ENCODE results near the gene DDX31. TPM values are rescaled to one million over a fixed set of nuclear protein-coding genes. Genes with fewer than 3 reads are reported as not detected.
"Not testable (repeated sequence)": the region's sequence is repeated elsewhere in the genome, so short reads cannot be mapped to it uniquely, and the experiment has no call there.

Gene DDX31
- total RNA-seq, 1 donor from 2014 or later = 17.0 TPM

DNA sequence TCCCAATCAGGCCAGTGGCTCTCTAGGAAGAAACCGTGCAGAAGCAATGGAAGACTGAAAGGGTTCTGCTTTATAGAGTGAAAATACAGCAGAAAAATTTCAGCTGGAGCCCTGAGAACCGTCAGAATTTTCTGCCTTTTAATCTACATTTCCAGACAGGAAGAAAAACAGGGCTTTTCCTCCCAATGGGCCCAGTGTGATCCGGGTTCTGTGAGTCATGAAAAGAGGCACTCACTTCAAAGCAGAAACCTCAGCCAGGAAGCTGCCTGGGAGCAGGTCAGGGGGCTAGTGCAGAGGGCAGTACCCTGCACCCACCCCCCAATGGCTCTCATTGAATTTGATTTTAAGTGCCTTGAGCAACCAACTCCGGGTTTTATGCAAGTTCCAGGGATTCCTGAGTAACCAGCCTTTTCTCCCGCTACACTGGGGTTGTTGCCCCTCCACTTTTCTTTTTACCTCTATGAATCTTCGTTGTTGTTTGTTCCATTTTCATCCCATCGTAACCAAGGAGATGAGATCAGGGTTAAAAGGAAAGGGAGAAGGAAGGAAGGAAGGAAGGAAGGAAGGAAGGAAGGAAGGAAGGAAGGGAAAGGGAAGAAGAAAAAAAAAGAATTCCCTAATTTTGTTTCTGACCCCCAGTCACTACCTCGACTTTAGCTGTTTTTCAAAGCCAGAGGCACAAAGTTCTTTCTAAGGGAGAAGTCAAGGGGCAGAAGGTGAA, 86.0 kb downstream of the DDX31 start:
- intact Hi-C loops (cut with micrococcal nuclease) = no loop called here

DNA sequence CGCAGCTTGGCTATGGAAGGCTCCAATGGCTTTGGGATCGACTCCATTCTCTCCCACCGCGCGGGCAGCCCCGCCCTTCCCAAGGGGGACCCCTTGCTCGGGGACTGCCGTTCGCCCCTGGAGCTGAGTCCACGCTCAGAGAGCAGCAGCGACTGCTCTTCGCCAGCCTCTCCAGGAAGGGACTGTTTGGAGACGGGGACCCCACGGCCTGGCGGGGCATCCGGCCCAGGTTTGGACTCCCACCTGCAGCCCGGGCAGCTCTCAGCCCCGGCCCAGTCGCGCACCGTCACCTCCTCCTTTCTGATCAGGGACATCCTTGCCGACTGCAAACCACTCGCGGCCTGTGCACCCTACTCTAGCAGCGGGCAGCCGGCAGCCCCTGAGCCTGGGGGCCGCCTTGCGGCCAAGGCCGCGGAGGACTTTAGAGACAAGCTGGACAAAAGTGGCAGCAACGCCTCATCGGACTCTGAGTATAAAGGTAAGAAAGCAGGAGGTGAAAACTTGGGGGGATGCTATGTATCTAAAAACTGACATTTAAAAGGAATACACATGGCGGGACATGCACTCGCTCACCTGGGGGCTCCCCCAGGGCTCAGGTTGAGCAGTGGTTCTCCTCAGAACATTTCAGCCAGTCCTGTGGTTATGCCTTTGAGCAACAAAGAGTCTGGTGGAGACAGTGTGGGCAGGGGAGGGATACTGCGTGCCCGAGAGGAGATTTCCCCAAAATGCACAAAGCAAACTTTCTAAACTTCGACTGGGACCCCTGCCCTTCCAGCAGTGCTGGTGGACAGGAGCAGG, 86.8 kb downstream of the DDX31 start:
- intact Hi-C loops (cut with micrococcal nuclease) = no loop called here

DNA sequence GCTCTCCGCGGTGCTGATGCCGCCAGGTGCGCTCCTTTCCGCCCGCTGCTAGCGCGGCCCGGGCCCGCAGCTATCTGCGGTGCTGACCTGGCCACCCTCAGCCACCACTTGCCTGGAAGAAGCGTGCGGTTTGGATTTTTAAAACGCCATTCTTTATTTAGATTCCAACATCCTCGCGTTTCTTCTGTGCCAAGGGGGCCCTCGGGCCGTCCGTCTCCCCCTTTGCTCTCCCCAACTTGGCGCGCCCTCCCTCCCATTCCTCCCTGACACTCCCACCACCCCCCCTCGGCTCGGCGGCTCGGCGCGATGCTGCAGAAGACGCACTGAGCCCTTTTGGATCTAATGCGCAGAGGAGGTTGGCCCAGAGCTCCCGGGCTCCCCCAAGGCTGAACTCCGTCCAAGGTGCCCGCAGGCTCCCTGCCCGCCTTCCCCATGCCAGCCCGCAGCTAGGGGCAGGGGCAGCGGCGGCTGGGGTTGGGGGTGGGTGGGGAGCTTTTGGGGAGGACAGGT, 87.5 kb downstream of the DDX31 start, which contains the start of gene BARHL1:
BARHL1 (plus strand) TSS at position 331 of the 510 bp plus-strand sequence. CDS start 192 bp downstream, outside the sequence.
- intact Hi-C loops (cut with micrococcal nuclease) = no loop called here

DNA sequence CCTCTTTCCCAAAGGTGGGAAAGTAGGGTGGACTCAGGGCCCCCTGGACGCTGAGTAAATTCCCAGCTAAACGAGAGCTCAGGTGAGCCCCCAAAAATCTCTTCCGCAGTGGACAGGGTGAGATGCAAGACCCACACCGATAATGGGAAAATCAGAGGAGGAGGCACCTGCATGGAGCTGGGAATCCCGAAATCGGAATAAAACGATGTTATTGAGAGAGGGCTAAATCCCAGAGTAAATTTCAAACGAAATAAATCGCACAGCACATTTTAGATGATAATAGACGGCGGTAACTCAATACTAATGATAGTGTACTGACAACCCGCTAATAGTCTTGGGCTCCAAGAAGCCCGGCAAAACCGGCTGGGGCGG, 90.4 kb downstream of the DDX31 start:
- intact Hi-C loops (cut with micrococcal nuclease) = loop anchor here (2.0 to 10.0 kb wide), 2 partner anchors 75 to 167 kb away; no protein-coding TSS in a partner anchor

DNA sequence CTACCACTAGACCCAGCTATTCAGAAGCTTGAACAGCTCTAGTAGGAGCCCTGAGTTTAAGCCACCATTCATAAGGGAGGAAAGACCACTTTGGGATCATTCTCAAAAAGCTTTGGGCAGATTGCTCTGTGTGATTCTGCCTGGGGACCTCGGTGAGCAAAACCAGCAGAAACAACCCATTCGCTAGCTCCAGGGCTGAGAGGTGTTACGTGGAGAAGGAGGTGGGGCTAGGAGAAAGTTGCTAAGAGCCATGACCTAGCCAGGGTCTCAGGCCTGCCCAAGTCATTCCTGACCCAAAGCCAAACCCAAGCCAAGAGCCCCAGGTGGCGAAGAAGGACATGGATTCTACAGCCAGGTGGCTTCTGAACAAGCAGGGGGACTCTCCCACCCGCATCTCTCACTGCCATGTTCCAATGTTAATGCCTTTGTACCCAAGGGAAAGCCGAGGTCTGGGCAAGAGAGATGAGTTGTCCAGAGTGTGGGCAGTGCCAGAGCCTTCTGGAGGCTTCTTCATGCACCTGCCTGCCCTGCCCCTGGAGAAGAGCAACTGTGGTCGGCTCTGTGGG, 91.3 kb downstream of the DDX31 start:
- intact Hi-C loops (cut with micrococcal nuclease) = loop anchor here (2.0 to 10.0 kb wide), 2 partner anchors 74 to 166 kb away; no protein-coding TSS in a partner anchor

DNA sequence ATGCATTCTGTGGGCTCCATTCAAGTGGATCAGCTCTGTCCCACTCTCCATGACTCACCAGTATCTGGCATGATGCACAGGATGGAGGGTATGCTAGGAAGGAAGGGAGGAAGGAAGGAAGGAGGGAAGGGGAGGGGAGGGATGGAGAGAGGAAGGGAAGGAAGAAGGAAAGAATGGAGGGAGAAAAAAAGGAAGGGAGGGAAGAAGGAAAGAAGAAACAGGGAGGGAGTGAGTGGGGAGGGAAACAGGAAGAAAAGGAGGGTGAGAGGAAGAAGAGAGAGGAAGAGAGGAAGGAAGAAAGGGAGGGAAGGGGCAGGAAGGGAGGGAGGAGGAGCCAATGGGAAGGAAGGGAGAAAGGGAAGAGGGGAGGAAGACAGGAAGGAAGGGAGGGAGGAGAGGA, 92.7 kb downstream of the DDX31 start:
- intact Hi-C loops (cut with micrococcal nuclease) = loop anchor here (10.0 kb wide), 1 partner anchor 72 kb away; no protein-coding TSS in a partner anchor

DNA sequence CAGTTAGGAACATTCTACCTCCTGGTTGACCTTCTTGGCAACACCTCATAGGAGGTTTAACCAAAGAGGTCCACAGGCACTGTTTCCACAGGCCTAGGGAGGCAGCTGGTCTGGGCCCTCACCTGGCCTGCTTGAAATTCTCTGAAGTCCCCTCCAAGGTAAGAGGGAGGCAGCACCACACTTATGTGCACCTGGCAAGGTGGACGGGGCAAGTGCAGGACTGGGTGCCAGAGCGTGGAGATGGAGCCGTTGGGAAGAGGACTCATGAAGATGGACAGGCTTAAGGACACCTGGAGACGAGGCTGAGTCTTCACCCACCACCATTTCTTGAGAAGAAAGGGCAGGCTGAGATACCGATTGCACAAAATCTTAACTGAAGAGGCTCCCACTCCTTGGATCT, 94.0 kb downstream of the DDX31 start:
- intact Hi-C loops (cut with micrococcal nuclease) = loop anchor here (10.0 kb wide), 1 partner anchor 71 kb away; no protein-coding TSS in a partner anchor

DNA sequence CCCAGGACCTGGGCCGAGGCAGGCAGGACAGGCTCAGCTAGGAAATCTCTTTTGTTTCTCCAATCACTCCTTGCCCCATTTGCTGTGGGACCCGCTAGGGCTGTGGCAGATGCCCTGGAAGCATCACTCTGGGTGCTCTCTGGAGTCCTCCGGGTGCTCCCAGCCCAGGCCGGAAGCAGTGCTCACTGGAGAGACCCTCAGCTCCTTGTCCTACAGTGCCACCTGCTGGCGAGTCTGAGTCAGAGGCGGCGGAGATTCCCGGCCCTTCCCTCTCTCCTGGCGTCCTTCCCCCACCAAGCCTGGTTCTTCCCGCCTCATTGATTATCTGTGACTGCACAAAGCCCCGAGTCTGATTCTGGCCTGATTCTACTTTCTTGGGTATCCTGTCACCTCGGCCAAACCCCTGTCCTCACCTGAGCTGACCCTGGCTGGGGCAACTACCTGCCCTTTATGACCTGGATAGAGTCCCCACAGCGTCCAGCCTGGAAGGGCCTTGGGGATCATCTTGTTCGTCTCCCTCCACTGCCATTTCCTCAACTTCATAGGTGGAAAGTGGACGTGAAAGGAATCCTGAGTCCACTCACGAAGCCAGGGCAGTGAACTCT, 94.7 kb downstream of the DDX31 start:
- intact Hi-C loops (cut with micrococcal nuclease) = loop anchor here (10.0 kb wide), 1 partner anchor 70 kb away; no protein-coding TSS in a partner anchor

DNA sequence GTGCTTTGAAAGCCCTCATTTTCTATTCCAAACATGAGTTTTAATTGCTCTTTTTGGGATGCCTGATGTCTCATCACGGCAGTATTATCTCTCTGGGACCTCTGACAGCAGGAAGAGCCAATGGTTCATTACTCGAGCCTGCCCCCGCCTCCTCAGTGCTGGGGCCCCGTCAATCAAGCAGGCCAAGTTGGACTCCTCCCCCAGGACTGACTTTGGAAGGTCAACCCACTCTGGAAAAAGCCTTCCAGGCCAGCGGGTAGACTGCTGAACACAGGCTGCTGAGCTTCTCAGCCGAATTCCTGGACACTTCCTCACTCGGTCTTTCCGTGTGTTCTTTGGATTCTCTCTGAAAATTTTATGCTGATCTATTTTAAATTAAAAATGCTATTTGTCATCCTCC, 96.9 kb downstream of the DDX31 start:
- intact Hi-C loops (cut with micrococcal nuclease) = loop anchor here (10.0 kb wide), 1 partner anchor 68 kb away; no protein-coding TSS in a partner anchor

DNA sequence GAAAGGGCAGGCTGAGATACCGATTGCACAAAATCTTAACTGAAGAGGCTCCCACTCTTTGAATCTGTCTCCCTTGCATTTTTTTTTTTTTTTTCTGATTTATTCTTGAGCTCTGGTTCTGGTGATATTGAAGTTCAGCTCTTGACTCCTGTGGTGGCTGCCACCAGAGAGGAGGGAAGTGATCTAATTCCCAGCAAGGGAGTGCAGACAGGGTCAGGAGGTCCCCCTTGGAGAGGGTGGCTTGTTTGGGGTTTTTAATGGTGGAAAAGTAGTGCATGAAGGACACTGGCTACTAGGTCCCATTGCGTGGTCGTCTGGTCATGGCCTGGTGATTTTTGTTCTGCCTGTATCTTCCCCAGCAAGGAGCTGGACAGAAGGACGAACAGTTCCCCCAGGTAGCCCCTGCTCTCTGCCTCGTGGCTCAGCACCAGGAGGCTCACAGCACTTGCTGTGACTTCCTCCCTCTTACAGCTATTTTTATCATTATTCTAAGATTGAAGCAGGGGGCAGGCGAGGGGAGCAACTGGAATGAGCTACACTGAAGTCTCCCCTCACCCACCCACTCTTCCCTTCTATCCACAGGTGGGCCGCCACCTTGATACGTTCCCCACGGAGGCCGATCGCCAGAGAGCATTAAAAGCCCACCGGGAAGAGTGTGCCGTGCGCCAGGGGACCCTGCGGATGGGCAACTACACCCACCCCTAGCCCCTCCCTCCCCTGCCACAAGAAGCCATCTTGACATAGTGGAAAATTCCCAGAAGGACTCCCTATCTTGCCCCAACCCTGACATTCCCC, 97.8 kb downstream of the DDX31 start:
- intact Hi-C loops (cut with micrococcal nuclease) = loop anchor here (10.0 kb wide), 1 partner anchor 67 kb away; no protein-coding TSS in a partner anchor

DNA sequence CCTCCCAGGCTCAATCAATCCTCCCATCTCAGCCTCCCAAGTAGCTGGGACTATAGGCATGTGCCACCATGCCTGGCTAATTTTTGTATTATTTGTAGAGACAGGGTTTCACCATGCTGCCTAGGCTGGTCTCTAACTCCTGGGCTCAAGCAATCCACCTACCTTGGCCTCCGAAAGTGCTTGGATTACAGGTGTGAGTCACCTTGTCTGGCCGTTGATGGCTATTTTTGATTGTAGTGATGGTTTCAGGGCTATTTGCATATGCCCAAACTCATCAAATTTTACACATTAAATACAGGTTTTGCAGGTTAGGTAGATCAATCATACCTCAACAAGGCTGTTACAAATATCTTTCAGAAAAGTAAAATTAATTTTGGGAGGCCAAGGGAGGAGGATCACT, 101.0 kb downstream of the DDX31 start:
- intact Hi-C loops (cut with micrococcal nuclease) = not testable (repeated sequence)

DNA sequence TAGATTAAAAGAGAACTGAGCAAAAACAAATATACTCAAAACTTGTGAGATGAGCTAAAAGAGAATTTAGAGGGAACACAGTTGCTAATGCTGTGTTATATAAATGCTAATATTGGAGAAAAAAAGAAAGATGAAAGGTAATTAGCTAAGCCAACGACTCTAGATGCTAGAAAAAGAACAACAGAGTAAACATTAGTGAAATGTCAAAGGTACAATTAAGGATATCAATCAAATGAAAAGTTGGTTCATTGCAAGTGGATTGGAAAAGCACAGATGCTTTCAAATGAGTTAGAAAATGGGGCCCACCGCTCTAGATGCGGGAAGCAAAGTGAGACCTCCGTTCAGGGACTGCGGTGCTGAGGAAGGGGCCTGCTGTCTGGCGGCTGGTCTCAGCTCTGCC, 105.3 kb downstream of the DDX31 start:
- intact Hi-C loops (cut with micrococcal nuclease) = no loop called here

DNA sequence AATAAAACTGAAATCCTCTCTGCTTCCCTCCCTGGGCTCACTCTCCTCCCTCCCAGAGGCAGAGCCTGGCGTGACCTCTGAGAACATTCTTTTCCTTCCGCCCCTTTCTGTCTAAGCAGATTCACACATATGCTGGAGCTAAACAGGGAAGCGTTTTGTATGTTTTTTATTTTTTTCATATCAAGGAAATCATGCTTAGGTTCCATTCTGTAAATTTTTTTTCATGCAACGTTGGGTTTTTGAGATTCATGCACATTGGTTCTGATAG, 107.5 kb downstream of the DDX31 start:
- intact Hi-C loops (cut with micrococcal nuclease) = no loop called here

DNA sequence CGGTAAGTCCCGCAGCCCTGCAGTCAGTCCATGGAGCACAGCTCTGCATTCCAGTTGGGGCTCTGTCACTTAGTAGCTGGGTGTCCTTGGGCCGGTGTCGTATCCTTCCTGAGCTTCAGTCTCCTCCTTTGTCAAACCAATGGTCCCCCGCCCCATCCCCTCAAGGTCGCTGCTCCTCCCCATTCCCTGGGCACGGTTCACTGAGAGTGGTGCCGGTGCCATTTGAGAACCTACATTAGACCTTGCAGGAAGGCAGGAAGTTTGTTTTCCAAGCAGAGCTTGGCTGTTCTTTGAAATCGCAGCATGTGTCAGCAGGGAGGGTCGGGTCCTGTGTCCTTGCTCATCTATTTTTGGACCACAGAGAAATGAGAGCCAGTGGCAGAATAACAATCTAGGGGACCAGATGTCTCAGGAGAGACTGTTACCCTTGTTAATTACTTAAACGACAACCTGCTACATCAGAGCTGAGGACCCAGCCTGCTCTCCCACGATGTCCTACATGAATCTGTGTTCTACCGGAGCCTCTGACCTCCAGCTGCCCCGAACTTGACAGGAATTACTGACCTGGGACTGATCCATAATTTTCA, 109.1 kb downstream of the DDX31 start:
- intact Hi-C loops (cut with micrococcal nuclease) = no loop called here

DNA sequence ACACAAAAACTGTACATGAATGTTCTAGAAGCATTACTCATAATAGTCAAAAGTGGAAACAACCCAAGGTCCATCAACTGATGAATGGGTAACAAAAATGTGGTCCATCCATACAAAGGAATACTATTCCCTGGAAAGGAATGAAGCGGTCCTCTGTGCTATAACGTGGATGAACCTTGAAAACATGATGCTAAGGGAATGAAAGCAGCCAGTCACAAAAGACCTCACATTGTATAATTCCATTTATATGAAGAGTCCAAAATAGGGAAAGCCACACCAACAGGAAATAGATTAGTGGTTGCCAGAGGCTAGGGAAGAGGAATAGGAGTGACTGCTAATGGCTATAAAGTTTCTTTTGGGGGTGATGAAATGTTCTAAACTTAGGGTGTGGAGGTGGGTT, 110.1 kb downstream of the DDX31 start:
- intact Hi-C loops (cut with micrococcal nuclease) = no loop called here

DNA sequence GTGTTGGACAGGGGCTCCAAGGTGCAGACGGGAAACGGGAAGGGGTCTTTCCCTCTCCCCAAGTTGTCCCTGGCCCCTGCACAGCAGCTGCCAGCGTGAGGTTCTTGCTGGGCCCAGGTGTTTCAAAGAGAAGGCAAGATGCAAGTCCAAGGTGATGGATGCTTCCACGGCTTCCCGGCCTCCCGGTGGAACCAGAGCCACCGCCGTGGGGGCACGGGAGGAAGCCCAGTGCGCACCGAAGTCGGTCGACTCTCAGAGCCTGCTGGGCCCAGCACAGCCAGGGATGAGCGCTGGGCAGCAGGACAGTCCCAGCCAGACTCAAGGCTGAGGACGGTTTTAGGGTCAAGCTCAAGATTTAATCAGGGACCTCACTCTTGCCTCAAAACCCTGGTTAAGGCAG, 112.6 kb downstream of the DDX31 start:
- intact Hi-C loops (cut with micrococcal nuclease) = no loop called here

DNA sequence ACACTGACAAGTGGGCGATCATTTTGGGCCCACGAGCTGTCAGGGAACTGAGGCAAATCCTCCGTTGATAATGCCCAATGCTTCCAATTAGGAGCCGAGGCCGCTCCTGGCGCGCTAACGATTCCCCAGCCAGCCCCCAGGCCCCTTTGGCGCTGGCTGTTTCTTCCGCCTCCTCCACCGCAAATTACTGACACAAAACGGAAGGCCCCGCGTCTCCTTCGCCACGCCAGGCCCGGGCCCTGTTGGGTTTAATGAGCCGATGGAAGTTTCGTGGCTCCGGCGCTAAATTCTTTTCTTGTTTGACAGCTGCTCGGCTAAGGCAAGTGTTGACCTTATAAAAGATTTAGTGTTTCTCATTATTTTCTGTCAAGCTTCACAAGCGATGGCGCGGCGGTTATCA, 113.1 kb downstream of the DDX31 start:
- intact Hi-C loops (cut with micrococcal nuclease) = no loop called here

DNA sequence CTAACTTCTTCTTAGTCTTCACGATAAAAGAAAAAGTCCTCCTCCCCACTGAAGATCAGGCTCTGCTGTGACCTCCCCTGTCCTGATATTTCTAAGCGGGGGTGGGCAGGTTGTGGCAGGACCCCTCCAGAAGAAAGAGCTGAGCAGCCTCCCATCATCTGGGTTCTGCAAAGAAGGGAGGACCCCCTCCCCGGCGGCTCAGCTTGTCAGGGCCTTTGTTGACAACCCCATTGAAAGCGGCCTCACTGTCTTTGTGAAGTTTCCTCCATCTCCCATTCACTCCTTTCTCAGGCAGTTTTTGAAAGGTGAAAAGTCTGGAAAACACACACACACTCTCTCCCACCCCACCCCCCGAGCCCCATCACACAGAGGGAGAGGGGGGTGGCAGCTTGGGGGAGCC, 113.5 kb downstream of the DDX31 start:
- intact Hi-C loops (cut with micrococcal nuclease) = no loop called here

DNA sequence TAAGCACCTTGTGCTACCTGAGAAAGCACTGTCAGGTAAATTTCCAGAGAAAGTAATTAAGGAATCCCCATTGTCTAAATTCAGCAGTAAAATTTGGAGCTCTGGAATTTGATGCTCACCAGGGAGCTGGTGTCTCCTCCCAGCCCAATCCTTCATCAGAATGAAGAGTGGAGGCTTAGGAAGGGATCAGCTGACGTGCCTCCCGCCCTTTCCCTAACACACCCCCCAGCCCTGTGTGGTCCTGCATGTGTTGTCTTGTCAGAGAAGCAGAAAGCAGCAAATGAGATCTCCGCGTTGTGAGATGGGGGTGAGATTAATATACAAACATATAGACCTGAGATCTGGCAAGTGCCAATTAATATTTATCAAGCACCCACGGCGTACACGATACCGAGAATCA, 114.3 kb downstream of the DDX31 start:
- intact Hi-C loops (cut with micrococcal nuclease) = no loop called here

DNA sequence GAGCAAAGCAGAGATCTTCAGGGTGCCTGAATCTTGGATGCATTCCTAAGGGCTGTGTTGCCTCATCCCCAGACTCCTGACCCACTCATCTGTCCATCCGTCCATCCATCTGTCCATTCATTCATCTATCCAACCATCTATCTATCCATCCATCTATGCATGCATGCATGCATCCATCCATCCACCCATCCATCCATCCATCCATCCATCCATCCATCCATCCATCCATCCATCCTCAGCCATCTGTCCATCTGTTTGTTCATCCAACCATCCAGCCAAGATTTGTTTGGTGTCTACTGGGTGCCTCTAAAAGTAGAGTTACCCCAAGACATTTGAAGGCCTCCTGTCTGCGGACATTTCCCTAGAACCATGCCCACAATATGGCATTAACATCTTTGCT, 115.0 kb downstream of the DDX31 start:
- intact Hi-C loops (cut with micrococcal nuclease) = no loop called here

Data from T-helper 2 cell treated with Interferon-gamma antibody and Interleukin-4, amounts not matched to agents 100 ng/mL and 5 ng/mL, for 36 hours (primary cell).